Measurements from ENCODE around the gene P2RX5.

- TF ChIP-seq CTCF (conservative IDR thresholded peaks at IDR 0.05 in 1 of 2, IDR thresholded peaks at IDR 0.05 in 1 of 2; ENCODE audit: low read depth in 1 of 2, low read length in 2 of 2) = no peak
- TF ChIP-seq EZH2 (IDR thresholded peaks at IDR 0.05; ENCODE audit: low read length, missing control alignments) = no peak
These were observed 68.9 kb downstream of the P2RX5 start for GRCh38 chr17:3626831-3627768.
